Sigmoid colon (tissue), 7 donors: Measurements from ENCODE around the gene KLRK1. TPM values are rescaled to one million over a fixed set of nuclear protein-coding genes. Genes with fewer than 3 reads are reported as not detected.
A peak's percentile ranks its signal among the peaks of the same experiment; 100 is the strongest.
"Not testable (repeated sequence)": the region's sequence is repeated elsewhere in the genome, so short reads cannot be mapped to it uniquely, and the experiment has no call there.

ENCODE experiments used
- DNase-seq: peaks from one replicate; pipeline ENCODE4 v3.0.0-alpha.2; 2019
- H3K27ac ChIP-seq, 4 donors: fragments of 200-600 bp; sonication (generic); one replicate each; pipeline ENCODE4 v1.5.1; 2016 to 2019; ENCODE audit warnings: mild to moderate bottlenecking in 1 of 4
- H3K27me3 ChIP-seq, 3 donors: fragments of 200-600 bp; sonication (generic); one replicate each; pipeline ENCODE4 v1.5.1; 2019; ENCODE audit warnings: mild to moderate bottlenecking in 1 of 3
- H3K36me3 ChIP-seq, 4 donors: fragments of 200-600 bp; sonication (generic); one replicate each; pipeline ENCODE4 v1.5.1; 2016 to 2019
- H3K4me1 ChIP-seq, 4 donors: fragments of 200-600 bp; sonication (generic); one replicate each; pipeline ENCODE4 v1.5.1; 2017 to 2019
- H3K4me3 ChIP-seq, 4 donors: fragments of 200-600 bp; sonication (generic); one replicate each; pipeline ENCODE4 v1.5.1; 2017 to 2019; ENCODE audit warnings: mild to moderate bottlenecking in 2 of 4, moderate library complexity in 1 of 4
- H3K9me3 ChIP-seq, 4 donors: fragments of 200-600 bp in 3 of 4; sonication (generic) in 3 of 4; one replicate each; pipeline versions ENCODE4 v1.5.1 to v1.6.1; 2013 to 2019
- CTCF ChIP-seq, 4 experiments: fragments of 450-650 bp in 3 of 4; fragments of 200-600 bp in 1 of 4; IDR thresholded peaks; one replicate each; pipeline ENCODE4 v1.5.1; 2016 to 2019; ENCODE audit warnings: antibody characterized with exemption in 4 of 4, mild to moderate bottlenecking in 3 of 4, moderate library complexity in 2 of 4
- EP300 ChIP-seq, 4 donors: sonication (generic); formaldehyde crosslinking; IDR thresholded peaks; one replicate each; pipeline ENCODE4 v1.6.1; 2017; ENCODE audit warnings: antibody characterized with exemption in 4 of 4
- POLR2A ChIP-seq, 2 donors: fragments of 450-650 bp; IDR thresholded peaks; one replicate each; pipeline ENCODE4 v1.6.1; 2016; ENCODE audit warnings: antibody characterized with exemption in 2 of 2, mild to moderate bottlenecking in 2 of 2, moderate library complexity in 2 of 2
- POLR2AphosphoS5 ChIP-seq, 4 donors: sonication (generic); formaldehyde crosslinking; IDR thresholded peaks; one replicate each; pipeline ENCODE4 v1.6.1; 2017; ENCODE audit warnings: antibody characterized with exemption in 4 of 4
- WGBS, 2 donors: extraction: QIAGEN DNeasy Blood & Tissue Kit; methylation state at CpG; one replicate each; pipeline ENCODE4 v1.1.7; 2013; 5-methylcytosine and 5-hydroxymethylcytosine counted together
- intact Hi-C: fragments of 100-400 bp; cut with DNase I; formaldehyde crosslinking; loops from one replicate; pipeline ENCODE4 v1.15.1; 2023
- polyA plus RNA-seq, 3 donors: library from polyadenylated mRNA; stranded (reverse); fragments of 200-250 nt; gene quantifications; one replicate each; pipeline ENCODE4 v1.2.3, GENCODE V29; 2013
- total RNA-seq, 4 donors: library from RNA; depleted of rRNA; stranded (reverse); fragments of >200 nt; gene quantifications; one replicate each; pipeline ENCODE4 v1.1.0, GENCODE V29; 2016
- donor health status: healthy with polysubstance abuse.
- donor health status: Bipolar disorder and iron deficiency.
- donor health status: healthy.

The KLRK1 gene
- total and polyA plus RNA-seq, 7 donors, result 0.33 to 16.0 (median 1.8) TPM; not detected in 2

GRCh38 chr12:10400829-10401228, 11.0 kb upstream of the KLRK1 start:
- intact Hi-C loops, result no loop called here
- TF ChIP-seq POLR2AphosphoS5 (IDR thresholded peaks at IDR 0.05), result no peak
- no peak for TF ChIP-seq POLR2A (IDR thresholded peaks at IDR 0.05)
- TF ChIP-seq CTCF (IDR thresholded peaks at IDR 0.05), result no peak
- TF ChIP-seq EP300 (IDR thresholded peaks at IDR 0.05), result no peak

GRCh38 chr12:10398168-10398567, 8.3 kb upstream of the KLRK1 start:
- H3K4me1 ChIP-seq, result peaks cover 0 to 10% (median 8%) of the 10 kb centered on the region in 4 donors
- no peak overlapping the region for H3K27ac ChIP-seq
- intact Hi-C loops, result no loop called here
- no peaks in the 10 kb centered on the region for H3K36me3 ChIP-seq
- no peak overlapping the region for H3K4me3 ChIP-seq
- no peaks in the 10 kb centered on the region for H3K9me3 ChIP-seq
- 84 to 90% methylated on average over 2 of the region's 2 CpGs for WGBS, 2 donors
- no peaks in the 10 kb centered on the region for H3K27me3 ChIP-seq
- TF ChIP-seq CTCF (IDR thresholded peaks at IDR 0.05), result no peak
- no peak for DNase-seq

More at GRCh38 chr12:10400829-10401228, 11.0 kb upstream of the KLRK1 start:
- no peak overlapping the region for H3K27ac ChIP-seq
- peaks cover 0 to 2% (median 2%) of the 10 kb centered on the region in 4 donors for H3K4me1 ChIP-seq
- no peaks in the 10 kb centered on the region for H3K9me3 ChIP-seq
- H3K4me3 ChIP-seq, result no peak overlapping the region
- H3K27me3 ChIP-seq, result no peaks in the 10 kb centered on the region
- DNase-seq, result no peak
- no peaks in the 10 kb centered on the region for H3K36me3 ChIP-seq

- no peaks in the 10 kb centered on the region for H3K27me3 ChIP-seq
- no peak for DNase-seq
- no peak overlapping the region for H3K27ac ChIP-seq
- intact Hi-C loops, result no loop called here
- TF ChIP-seq EP300 (IDR thresholded peaks at IDR 0.05) (no peak), POLR2A (IDR thresholded peaks at IDR 0.05) (no peak), CTCF (IDR thresholded peaks at IDR 0.05) (no peak), POLR2AphosphoS5 (IDR thresholded peaks at IDR 0.05) (no peak)
- no peaks in the 10 kb centered on the region for H3K36me3 ChIP-seq
- 23 to 33% methylated on average over 2 of the region's 2 CpGs for WGBS, 2 donors
- no peak overlapping the region for H3K4me3 ChIP-seq
- peaks cover 0 to 14% (median 12%) of the 10 kb centered on the region in 4 donors for H3K4me1 ChIP-seq
- H3K9me3 ChIP-seq, result no peaks in the 10 kb centered on the region
These were observed 7.5 kb upstream of the KLRK1 start for GRCh38 chr12:10397296-10397695.

- peak overlapping the region in 3 of 4 donors; percentile 64 to 73 (median 67) for H3K27ac ChIP-seq
- peaks cover 0 to 16% (median 14%) of the 10 kb centered on the region in 4 donors for H3K4me1 ChIP-seq
- H3K27me3 ChIP-seq, H3K9me3 ChIP-seq, H3K36me3 ChIP-seq, H3K4me3 ChIP-seq, DNase-seq, intact Hi-C loops: not testable (repeated sequence)
- WGBS, 2 donors, result 69 to 83% methylated on average over 15 of the region's 15 CpGs
These were observed 6.3 kb upstream of the KLRK1 start for GRCh38 chr12:10396176-10396575.

- H3K4me1 ChIP-seq, result peaks cover 0 to 16% (median 14%) of the 10 kb centered on the region in 4 donors
- no peaks in the 10 kb centered on the region for H3K36me3 ChIP-seq
- H3K4me3 ChIP-seq, result peak overlapping the region in 2 of 4 donors; percentile 10 to 15
- no peaks in the 10 kb centered on the region for H3K27me3 ChIP-seq
- 7 to 17% methylated on average over 6 of the region's 6 CpGs for WGBS, 2 donors
- no peaks in the 10 kb centered on the region for H3K9me3 ChIP-seq
- H3K27ac ChIP-seq, result peak overlapping the region; percentile 31 to 73 (median 66)
- TF ChIP-seq CTCF (IDR thresholded peaks at IDR 0.05), result no peak
- TF ChIP-seq POLR2AphosphoS5 (IDR thresholded peaks at IDR 0.05), result peak in 1 of 4 donors; percentile 20
- DNase-seq, result peak; percentile 71
- intact Hi-C loops, result no loop called here
These were observed 5.7 kb upstream of the KLRK1 start for GRCh38 chr12:10395390-10395998.

- H3K27me3 ChIP-seq, intact Hi-C loops, DNase-seq, H3K9me3 ChIP-seq, H3K4me3 ChIP-seq, H3K36me3 ChIP-seq: not testable (repeated sequence)
- 65 to 76% methylated on average over 11 of the region's 11 CpGs for WGBS, 2 donors
- Histone ChIP-seq H3K4me1 (peaks cover 0 to 16% (median 14%) of the 10 kb centered on the region in 4 donors), H3K27ac (peak overlapping the region in 1 of 4 donors; percentile 73)
These were observed 4.8 kb upstream of the KLRK1 start for GRCh38 chr12:10394531-10395152.
